ENCODE data around the gene CHML. TPM values are rescaled to one million over a fixed set of nuclear protein-coding genes. Genes with fewer than 3 reads are reported as not detected.

The CHML gene
- total RNA-seq, 4 donors from 2014 or later: 1.6 to 14.6 (median 12.9) TPM

GRCh38 chr1:241631674-241632073 is 8.5 kb downstream of the CHML start:
- 75 to 86% methylated on average over 2 to 5 of the region's 5 CpGs for WGBS, 2 donors (ENCODE audit: low coverage in 1 of 2)
- in situ Hi-C loops (cut with MboI; ENCODE audit: low pct_ligation_motif_present in 1 of 4, low pct_unique_long_range_greater_than_20kb in 1 of 4, low sequenced_read_pairs in 3 of 4) (loop anchor here in 2 of 4 donors (10.0 to 25.0 kb wide), 2 partner anchors 94 to 97 kb away; partner anchors contain the start of gene KMO (in 2 of the 2)), intact Hi-C loops (cut with DNase I; ENCODE audit: low total_unique reads) (no loop called here)

GRCh38 chr1:241630899-241631298 is 9.3 kb downstream of the CHML start:
- no peaks in the 10 kb centered on the region for H3K9me3 ChIP-seq
- H3K4me3 ChIP-seq: no peak overlapping the region
- in situ Hi-C loops (cut with MboI; ENCODE audit: low pct_ligation_motif_present in 1 of 4, low pct_unique_long_range_greater_than_20kb in 1 of 4, low sequenced_read_pairs in 3 of 4) (loop anchor here in 2 of 4 donors (10.0 to 25.0 kb wide), 2 partner anchors 94 to 96 kb away; partner anchors contain the start of gene KMO (in 2 of the 2)), intact Hi-C loops (cut with DNase I; ENCODE audit: low total_unique reads) (no loop called here)
- 92 to 100% methylated on average over 2 of the region's 2 CpGs for WGBS, 2 donors (ENCODE audit: low coverage in 1 of 2)
- no peaks in the 10 kb centered on the region for H3K27me3 ChIP-seq
- TF ChIP-seq POLR2A (IDR thresholded peaks at IDR 0.05) (no peak), POLR2AphosphoS5 (IDR thresholded peaks at IDR 0.05) (no peak), CTCF (IDR thresholded peaks at IDR 0.05) (no peak), EP300 (IDR thresholded peaks at IDR 0.05; ENCODE audit: low read depth) (no peak)
- peaks cover 0 to 26% (median 9%) of the 10 kb centered on the region in 4 donors for H3K4me1 ChIP-seq
- DNase-seq: no peak
- no peak overlapping the region for H3K27ac ChIP-seq
- H3K36me3 ChIP-seq: peaks cover 0 to 9% (median 0%) of the 10 kb centered on the region in 4 donors

More at GRCh38 chr1:241631674-241632073, 8.5 kb downstream of the CHML start:
- no peak for DNase-seq
- no peak overlapping the region for H3K27ac ChIP-seq
- H3K27me3 ChIP-seq: no peaks in the 10 kb centered on the region
- no peaks in the 10 kb centered on the region for H3K9me3 ChIP-seq
- H3K4me3 ChIP-seq: no peak overlapping the region
- peaks cover 0 to 9% (median 0%) of the 10 kb centered on the region in 4 donors for H3K36me3 ChIP-seq
- peaks cover 0 to 24% (median 9%) of the 10 kb centered on the region in 4 donors for H3K4me1 ChIP-seq
- no peak for TF ChIP-seq EP300 (IDR thresholded peaks at IDR 0.05; ENCODE audit: low read depth)
- TF ChIP-seq POLR2A (IDR thresholded peaks at IDR 0.05): no peak
- TF ChIP-seq POLR2AphosphoS5 (IDR thresholded peaks at IDR 0.05): no peak
- no peak for TF ChIP-seq CTCF (IDR thresholded peaks at IDR 0.05)

- peaks cover 0 to 9% (median 0%) of the 10 kb centered on the region in 4 donors for H3K36me3 ChIP-seq
These were observed 9.7 kb downstream of the CHML start for GRCh38 chr1:241630476-241630875.

GRCh38 chr1:241630005-241630404 is 10.2 kb downstream of the CHML start:
- DNase-seq: no peak
- intact Hi-C loops (cut with DNase I; ENCODE audit: low total_unique reads): no loop called here
- Histone ChIP-seq H3K4me3 (no peak overlapping the region), H3K27ac (no peak overlapping the region), H3K27me3 (no peaks in the 10 kb centered on the region), H3K4me1 (peaks cover 0 to 34% (median 13%) of the 10 kb centered on the region in 4 donors), H3K9me3 (no peaks in the 10 kb centered on the region), H3K36me3 (peaks cover 0 to 4% (median 0%) of the 10 kb centered on the region in 4 donors)
- in situ Hi-C loops (cut with MboI; ENCODE audit: low pct_ligation_motif_present in 1 of 4, low pct_unique_long_range_greater_than_20kb in 1 of 4, low sequenced_read_pairs in 3 of 4): loop anchor here in 2 of 4 donors (10.0 to 25.0 kb wide), 2 partner anchors 93 to 95 kb away; partner anchors contain the start of gene KMO (in 2 of the 2)
- no peak for TF ChIP-seq CTCF (IDR thresholded peaks at IDR 0.05)
- no peak for TF ChIP-seq EP300 (IDR thresholded peaks at IDR 0.05; ENCODE audit: low read depth)
- TF ChIP-seq POLR2AphosphoS5 (IDR thresholded peaks at IDR 0.05): no peak
- no peak for TF ChIP-seq POLR2A (IDR thresholded peaks at IDR 0.05)

More at GRCh38 chr1:241630476-241630875, 9.7 kb downstream of the CHML start:
- H3K27ac ChIP-seq: no peak overlapping the region
- no peaks in the 10 kb centered on the region for H3K9me3 ChIP-seq
- WGBS, 2 donors (ENCODE audit: low coverage in 1 of 2): 83 to 85% methylated on average over 1 of the region's 1 CpG
- DNase-seq: no peak
- H3K4me3 ChIP-seq: no peak overlapping the region
- intact Hi-C loops (cut with DNase I; ENCODE audit: low total_unique reads) (no loop called here), in situ Hi-C loops (cut with MboI; ENCODE audit: low pct_ligation_motif_present in 1 of 4, low pct_unique_long_range_greater_than_20kb in 1 of 4, low sequenced_read_pairs in 3 of 4) (loop anchor here in 2 of 4 donors (10.0 to 25.0 kb wide), 2 partner anchors 93 to 96 kb away; partner anchors contain the start of gene KMO (in 2 of the 2))
- H3K4me1 ChIP-seq: peaks cover 0 to 30% (median 11%) of the 10 kb centered on the region in 4 donors
- TF ChIP-seq CTCF (IDR thresholded peaks at IDR 0.05) (no peak), EP300 (IDR thresholded peaks at IDR 0.05; ENCODE audit: low read depth) (no peak), POLR2A (IDR thresholded peaks at IDR 0.05) (no peak), POLR2AphosphoS5 (IDR thresholded peaks at IDR 0.05) (no peak)
- H3K27me3 ChIP-seq: no peaks in the 10 kb centered on the region
